Activated T-helper 2 cell treated with anti-CD3 and anti-CD28 coated beads, Interferon-gamma antibody, Interleukin-2, Interleukin-4, amounts not matched to agents 10 μg/mL and 5 μg/mL and 100 μg/mL, durations not matched to agents 14 hours and 24 hours and 36 hours (primary cell): ENCODE measurements around the gene ASCL2. TPM values are rescaled to one million over a fixed set of nuclear protein-coding genes. Genes with fewer than 3 reads are reported as not detected.
A peak's percentile ranks its signal among the peaks of the same experiment; 100 is the strongest.

Experiments used
- DNase-seq: peaks from one replicate; pipeline ENCODE4 v3.0.0; 2021; ENCODE audit warnings: low spot score
- H3K27ac Mint-ChIP-seq: one replicate; pipeline ENCODE4 v1.8.0; 2021; ENCODE audit warnings: mixed read lengths
- H3K27me3 Mint-ChIP-seq: one replicate; pipeline ENCODE4 v1.8.0; 2021; ENCODE audit warnings: low read depth, mixed read lengths
- H3K36me3 Mint-ChIP-seq: one replicate; pipeline ENCODE4 v1.8.0; 2021; ENCODE audit warnings: low read depth, mixed read lengths
- H3K4me1 Mint-ChIP-seq: one replicate; pipeline ENCODE4 v1.8.0; 2021; ENCODE audit warnings: low read depth, mixed read lengths
- H3K4me3 Mint-ChIP-seq: one replicate; pipeline ENCODE4 v1.8.0; 2021; ENCODE audit warnings: low read depth, mild to moderate bottlenecking, moderate library complexity, mixed read lengths
- H3K9me3 Mint-ChIP-seq: one replicate; pipeline ENCODE4 v1.8.0; 2021; ENCODE audit warnings: mixed read lengths
- intact Hi-C: fragments of 100-400 bp; cut with micrococcal nuclease; formaldehyde crosslinking; loops from one replicate; pipeline ENCODE4 v1.15.1; 2023
- total RNA-seq: library from RNA; stranded (reverse); gene quantifications from 2 replicates; pipeline ENCODE4 v1.2.3, GENCODE V29; 2022

ASCL2 gene
- total RNA-seq, 1 donor from 2014 or later, result 0.25 TPM

- intact Hi-C loops, result loop anchor here (1.0 kb wide), 1 partner anchor 102 kb away; no protein-coding TSS in a partner anchor
- Mint-ChIP-seq H3K9me3 (no peaks in the 10 kb centered on the region), H3K27ac (no peak overlapping the region), H3K4me3 (peak overlapping the region; percentile 39), H3K4me1 (peaks cover 21% of the 10 kb centered on the region), H3K36me3 (no peaks in the 10 kb centered on the region), H3K27me3 (no peaks in the 10 kb centered on the region)
- peak; percentile 7 for DNase-seq
These were observed 28.7 kb upstream of the ASCL2 start for GRCh38 chr11:2298795-2299761.

- H3K27me3 Mint-ChIP-seq, result peaks cover 3% of the 10 kb centered on the region
- H3K4me1 Mint-ChIP-seq, result peaks cover 21% of the 10 kb centered on the region
- no peaks in the 10 kb centered on the region for H3K36me3 Mint-ChIP-seq
- H3K4me3 Mint-ChIP-seq, result no peak overlapping the region
- intact Hi-C loops, result no loop called here
- peak overlapping the region; percentile 46 for H3K27ac Mint-ChIP-seq
- H3K9me3 Mint-ChIP-seq, result no peaks in the 10 kb centered on the region
- peak; percentile 5 for DNase-seq
These were observed 27.9 kb upstream of the ASCL2 start for GRCh38 chr11:2298131-2298794.

- H3K27ac Mint-ChIP-seq, result no peak overlapping the region
- H3K4me3 Mint-ChIP-seq, result no peak overlapping the region
- intact Hi-C loops, result no loop called here
- H3K9me3 Mint-ChIP-seq, result no peaks in the 10 kb centered on the region
- H3K27me3 Mint-ChIP-seq, result peaks cover 3% of the 10 kb centered on the region
- H3K4me1 Mint-ChIP-seq, result peaks cover 20% of the 10 kb centered on the region
- H3K36me3 Mint-ChIP-seq, result no peaks in the 10 kb centered on the region
- DNase-seq, result no peak
These were observed 27.2 kb upstream of the ASCL2 start for GRCh38 chr11:2297623-2298030.

GRCh38 chr11:2296913-2297622, 26.7 kb upstream of the ASCL2 start:
- peaks cover 3% of the 10 kb centered on the region for H3K27me3 Mint-ChIP-seq
- no peak overlapping the region for H3K27ac Mint-ChIP-seq
- H3K9me3 Mint-ChIP-seq, result no peaks in the 10 kb centered on the region
- intact Hi-C loops, result no loop called here
- H3K4me3 Mint-ChIP-seq, result no peak overlapping the region
- H3K36me3 Mint-ChIP-seq, result no peaks in the 10 kb centered on the region
- H3K4me1 Mint-ChIP-seq, result peaks cover 18% of the 10 kb centered on the region
- DNase-seq, result no peak

GRCh38 chr11:2295971-2296912, 25.9 kb upstream of the ASCL2 start:
- intact Hi-C loops, result no loop called here
- Mint-ChIP-seq H3K9me3 (no peaks in the 10 kb centered on the region), H3K36me3 (no peaks in the 10 kb centered on the region), H3K4me1 (peaks cover 11% of the 10 kb centered on the region), H3K27ac (no peak overlapping the region), H3K4me3 (no peak overlapping the region), H3K27me3 (peaks cover 3% of the 10 kb centered on the region)
- DNase-seq, result no peak

- Mint-ChIP-seq H3K27ac (no peak overlapping the region), H3K36me3 (no peaks in the 10 kb centered on the region), H3K4me1 (peaks cover 7% of the 10 kb centered on the region), H3K27me3 (peaks cover 3% of the 10 kb centered on the region), H3K4me3 (no peak overlapping the region), H3K9me3 (no peaks in the 10 kb centered on the region)
- no peak for DNase-seq
- intact Hi-C loops, result no loop called here
These were observed 24.5 kb upstream of the ASCL2 start for GRCh38 chr11:2294926-2295290.

- H3K36me3 Mint-ChIP-seq, result no peaks in the 10 kb centered on the region
- intact Hi-C loops, result no loop called here
- no peak for DNase-seq
- no peaks in the 10 kb centered on the region for H3K9me3 Mint-ChIP-seq
- H3K4me1 Mint-ChIP-seq, result peaks cover 4% of the 10 kb centered on the region
- no peak overlapping the region for H3K27ac Mint-ChIP-seq
- no peak overlapping the region for H3K4me3 Mint-ChIP-seq
- peaks cover 3% of the 10 kb centered on the region for H3K27me3 Mint-ChIP-seq
These were observed 23.9 kb upstream of the ASCL2 start for GRCh38 chr11:2293984-2294925.

GRCh38 chr11:2293531-2293971, 23.2 kb upstream of the ASCL2 start:
- no peak overlapping the region for H3K4me3 Mint-ChIP-seq
- peaks cover 4% of the 10 kb centered on the region for H3K4me1 Mint-ChIP-seq
- peaks cover 3% of the 10 kb centered on the region for H3K27me3 Mint-ChIP-seq
- no peaks in the 10 kb centered on the region for H3K9me3 Mint-ChIP-seq
- intact Hi-C loops, result no loop called here
- DNase-seq, result no peak
- no peak overlapping the region for H3K27ac Mint-ChIP-seq
- no peaks in the 10 kb centered on the region for H3K36me3 Mint-ChIP-seq

GRCh38 chr11:2290351-2290841, 20.0 kb upstream of the ASCL2 start:
- Mint-ChIP-seq H3K27ac (no peak overlapping the region), H3K4me1 (no peaks in the 10 kb centered on the region), H3K4me3 (no peak overlapping the region), H3K27me3 (peaks cover 7% of the 10 kb centered on the region), H3K9me3 (no peaks in the 10 kb centered on the region), H3K36me3 (no peaks in the 10 kb centered on the region)
- no peak for DNase-seq
- intact Hi-C loops, result no loop called here

- no peaks in the 10 kb centered on the region for H3K36me3 Mint-ChIP-seq
- no peak overlapping the region for H3K4me3 Mint-ChIP-seq
- H3K27me3 Mint-ChIP-seq, result peaks cover 9% of the 10 kb centered on the region
- no peaks in the 10 kb centered on the region for H3K9me3 Mint-ChIP-seq
- intact Hi-C loops, result no loop called here
- no peak overlapping the region for H3K27ac Mint-ChIP-seq
- DNase-seq, result no peak
- H3K4me1 Mint-ChIP-seq, result no peaks in the 10 kb centered on the region
These were observed 19.5 kb upstream of the ASCL2 start for GRCh38 chr11:2289859-2290258.

GRCh38 chr11:2289350-2289749, 19.0 kb upstream of the ASCL2 start:
- DNase-seq, result no peak
- Mint-ChIP-seq H3K36me3 (no peaks in the 10 kb centered on the region), H3K4me3 (no peak overlapping the region), H3K4me1 (no peaks in the 10 kb centered on the region), H3K9me3 (no peaks in the 10 kb centered on the region), H3K27me3 (peaks cover 10% of the 10 kb centered on the region), H3K27ac (no peak overlapping the region)
- intact Hi-C loops, result no loop called here
